Neural cell (in vitro differentiated cells): ENCODE measurements around the gene GMPPA.

Source experiments
- CTCF ChIP-seq: fragments of 450-650 bp; IDR thresholded peaks from 2 replicates; pipeline ENCODE4 v1.5.1; 2014; ENCODE audit warnings: antibody characterized with exemption, mild to moderate bottlenecking, moderate library complexity; ENCODE audit not compliant: poor library complexity, severe bottlenecking
- EP300 ChIP-seq: fragments of 450-650 bp; conservative IDR thresholded peaks from 2 replicates; pipeline ENCODE4 v1.6.1; 2014; ENCODE audit warnings: antibody characterized with exemption, mild to moderate bottlenecking, moderate library complexity; ENCODE audit not compliant: poor library complexity, severe bottlenecking
- EZH2 ChIP-seq: fragments of 200-600, 300-800 bp; shearing (Covaris generic), sonication (generic); IDR thresholded peaks from 2 replicates; pipeline ENCODE4 v1.6.1; 2014; ENCODE audit warnings: antibody characterized with exemption, low read length, borderline replicate concordance, mild to moderate bottlenecking; ENCODE audit not compliant: insufficient read depth, poor library complexity, severe bottlenecking
- MXI1 ChIP-seq: fragments of 450-650 bp; conservative IDR thresholded peaks from 2 replicates; pipeline ENCODE4 v1.6.1; 2014; ENCODE audit warnings: antibody characterized with exemption, mild to moderate bottlenecking; ENCODE audit not compliant: poor library complexity, severe bottlenecking
- RAD21 ChIP-seq: fragments of 450-650 bp; conservative IDR thresholded peaks from 2 replicates; pipeline ENCODE4 v1.6.1; 2014; ENCODE audit warnings: antibody characterized with exemption, mild to moderate bottlenecking, moderate library complexity
- REST ChIP-seq: IDR thresholded peaks from 2 replicates; pipeline ENCODE4 v1.6.1; 2012; ENCODE audit warnings: borderline replicate concordance
- SMC3 ChIP-seq: fragments of 450-650 bp; conservative IDR thresholded peaks from 2 replicates; pipeline ENCODE4 v1.6.1; 2014; ENCODE audit warnings: antibody characterized with exemption, mild to moderate bottlenecking, moderate library complexity; ENCODE audit not compliant: poor library complexity
- TAF1 ChIP-seq: IDR thresholded peaks from 2 replicates; pipeline ENCODE4 v1.6.1; 2012; ENCODE audit warnings: low read depth

GRCh38 chr2:219486380-219486959 lies 12.2 kb upstream of the GMPPA start:
- TF ChIP-seq CTCF (no peak), TAF1 (no peak), MXI1 (no peak), EP300 (no peak), EZH2 (no peak), SMC3 (no peak), REST (no peak), RAD21 (no peak)
